Stimulated activated CD8-positive, alpha-beta memory T cell treated with anti-CD3 and anti-CD28 coated beads, Interleukin-7, amount 100 ng/mL, for 1 hour (primary cell): Measurements from ENCODE around the gene CEP63.

Experiments
- DNase-seq, 2 donors: peaks; one replicate each; pipeline ENCODE4 v3.0.0-alpha.2; 2020; ENCODE audit warnings: low read depth in 2 of 2

The CEP63 gene

GRCh38 chr3:134468519-134468918 lies 17.3 kb upstream of the CEP63 start:
- DNase-seq, result no peak

- no peak for DNase-seq
Observed at GRCh38 chr3:134471521-134472193, 14.2 kb upstream of the CEP63 start.

- DNase-seq, result no peak
Observed at GRCh38 chr3:134472831-134473230, 13.0 kb upstream of the CEP63 start.

- peak; percentile 42 to 73 for DNase-seq
Observed at GRCh38 chr3:134473868-134474546, 11.8 kb upstream of the CEP63 start.

- no peak for DNase-seq
Observed at GRCh38 chr3:134474956-134475355, 10.9 kb upstream of the CEP63 start.

- DNase-seq, result no peak
Observed at GRCh38 chr3:134476306-134476705, 9.6 kb upstream of the CEP63 start.

- DNase-seq, result no peak
Observed at GRCh38 chr3:134477002-134477401, 8.9 kb upstream of the CEP63 start.

GRCh38 chr3:134477938-134478337 lies 7.9 kb upstream of the CEP63 start:
- no peak for DNase-seq

GRCh38 chr3:134480546-134480945 lies 5.3 kb upstream of the CEP63 start:
- DNase-seq, result no peak

GRCh38 chr3:134481166-134481565 lies 4.7 kb upstream of the CEP63 start:
- DNase-seq, result no peak

- DNase-seq, result no peak
Observed at GRCh38 chr3:134482622-134483021, 3.2 kb upstream of the CEP63 start.

- DNase-seq, result no peak
Observed at GRCh38 chr3:134483195-134483900, 2.5 kb upstream of the CEP63 start.

- peak in 1 of 2 donors; percentile 8 for DNase-seq
Observed at GRCh38 chr3:134485075-134485717, 661 bp upstream of the CEP63 start.

GRCh38 chr3:134486577-134487041 lies 752 bp downstream of the CEP63 start:
- peak; percentile 7 to 13 for DNase-seq

GRCh38 chr3:134487406-134487805 lies 1.5 kb downstream of the CEP63 start:
- no peak for DNase-seq

GRCh38 chr3:134494495-134494894 lies 8.6 kb downstream of the CEP63 start:
- no peak for DNase-seq

- no peak for DNase-seq
Observed at GRCh38 chr3:134495980-134496379, 10.1 kb downstream of the CEP63 start.

- no peak for DNase-seq
Observed at GRCh38 chr3:134496471-134497071, 10.7 kb downstream of the CEP63 start.

GRCh38 chr3:134503266-134503665 lies 17.4 kb downstream of the CEP63 start:
- DNase-seq, result no peak

GRCh38 chr3:134504132-134504531 lies 18.3 kb downstream of the CEP63 start:
- DNase-seq, result no peak

- no peak for DNase-seq
Observed at GRCh38 chr3:134505485-134505884, 19.6 kb downstream of the CEP63 start.

- DNase-seq, result no peak
Observed at GRCh38 chr3:134511500-134511899, 25.6 kb downstream of the CEP63 start.
